Brain microvascular endothelial cell (primary cell): ENCODE data around the gene DLG5.

Source experiments
- DNase-seq: peaks from one replicate; pipeline ENCODE4 v3.0.0-alpha.2; 2020
- H3K27ac ChIP-seq: fragments of 250-450 bp; sonication (Bioruptor Pico); 2 replicates; pipeline ENCODE4 v1.5.1; 2020; ENCODE audit warnings: mild to moderate bottlenecking, moderate library complexity
- H3K27me3 ChIP-seq: fragments of 250-450 bp; sonication (Bioruptor Pico); replicated peaks from 2 replicates; pipeline ENCODE4 v1.5.1; 2020; ENCODE audit warnings: mild to moderate bottlenecking
- H3K36me3 ChIP-seq: fragments of 250-450 bp; sonication (Bioruptor Pico); replicated peaks from 2 replicates; pipeline ENCODE4 v1.5.1; 2020; ENCODE audit warnings: mild to moderate bottlenecking
- H3K4me3 ChIP-seq: 2 replicates; pipeline ENCODE4 v1.5.1; 2011; ENCODE audit warnings: low read depth, mild to moderate bottlenecking, control low read depth, low read length, moderate library complexity
- in situ Hi-C: cut with HindIII; loops from 2 replicates; pipeline ENCODE4 v1.10.0; 2017; ENCODE audit warnings: low sequenced_read_pairs, low pct_ligation_motif_present
- TF ChIP-seq, protein P1 (sequence below): IDR thresholded peaks from 2 replicates; pipeline ENCODE4 v1.5.1; 2011; ENCODE audit warnings: low read depth, mild to moderate bottlenecking, moderate library complexity, low read length, control low read depth, inconsistent platforms; ENCODE audit errors: missing control alignments

The DLG5 gene

DNA sequence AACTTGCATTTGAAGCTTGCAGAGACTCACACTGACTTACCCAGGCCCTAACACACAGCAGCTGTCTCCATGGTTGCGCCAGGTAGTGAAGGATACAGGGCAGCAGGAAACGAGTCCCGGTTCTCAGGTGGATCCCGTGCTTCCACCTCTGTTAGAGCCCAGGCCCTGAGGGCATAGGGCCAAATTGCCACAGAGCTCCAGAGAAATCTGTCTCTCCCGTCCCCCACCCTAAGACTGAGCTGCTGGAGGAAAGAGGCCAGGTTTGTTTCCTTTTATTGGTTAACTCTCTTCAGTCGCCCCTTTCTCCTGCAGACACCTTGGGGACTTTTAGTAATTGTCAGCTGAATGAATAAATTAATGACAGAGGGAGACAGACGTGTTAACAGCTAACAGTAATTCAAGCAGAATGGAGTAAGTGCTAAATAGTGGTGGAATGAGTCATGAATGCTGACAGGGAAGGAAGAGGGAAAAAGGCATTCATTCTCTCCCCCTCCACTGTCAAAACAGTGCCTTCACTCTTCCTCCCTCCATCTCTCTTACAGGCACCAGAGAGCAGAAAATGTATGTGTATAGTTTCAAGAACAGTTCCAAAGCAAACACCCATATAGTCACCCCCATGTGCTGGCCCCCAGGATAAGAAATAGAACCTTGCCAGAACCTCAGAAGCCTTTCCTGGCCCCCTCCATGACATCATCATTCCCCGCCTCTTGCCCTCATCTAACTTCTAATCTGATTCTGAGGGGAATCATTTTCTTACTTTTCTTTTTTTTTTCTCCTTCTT is 16.8 kb upstream of the DLG5 start:
- Histone ChIP-seq H3K36me3 (no peaks in the 10 kb centered on the region), H3K27me3 (no peaks in the 10 kb centered on the region), H3K4me3 (no peak overlapping the region), H3K27ac (peak overlapping the region; percentile 5)
- in situ Hi-C loops = no loop called here
- DNase-seq = peak; percentile 52
- TF ChIP-seq, protein P1, sequence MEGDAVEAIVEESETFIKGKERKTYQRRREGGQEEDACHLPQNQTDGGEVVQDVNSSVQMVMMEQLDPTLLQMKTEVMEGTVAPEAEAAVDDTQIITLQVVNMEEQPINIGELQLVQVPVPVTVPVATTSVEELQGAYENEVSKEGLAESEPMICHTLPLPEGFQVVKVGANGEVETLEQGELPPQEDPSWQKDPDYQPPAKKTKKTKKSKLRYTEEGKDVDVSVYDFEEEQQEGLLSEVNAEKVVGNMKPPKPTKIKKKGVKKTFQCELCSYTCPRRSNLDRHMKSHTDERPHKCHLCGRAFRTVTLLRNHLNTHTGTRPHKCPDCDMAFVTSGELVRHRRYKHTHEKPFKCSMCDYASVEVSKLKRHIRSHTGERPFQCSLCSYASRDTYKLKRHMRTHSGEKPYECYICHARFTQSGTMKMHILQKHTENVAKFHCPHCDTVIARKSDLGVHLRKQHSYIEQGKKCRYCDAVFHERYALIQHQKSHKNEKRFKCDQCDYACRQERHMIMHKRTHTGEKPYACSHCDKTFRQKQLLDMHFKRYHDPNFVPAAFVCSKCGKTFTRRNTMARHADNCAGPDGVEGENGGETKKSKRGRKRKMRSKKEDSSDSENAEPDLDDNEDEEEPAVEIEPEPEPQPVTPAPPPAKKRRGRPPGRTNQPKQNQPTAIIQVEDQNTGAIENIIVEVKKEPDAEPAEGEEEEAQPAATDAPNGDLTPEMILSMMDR = no peak

DNA sequence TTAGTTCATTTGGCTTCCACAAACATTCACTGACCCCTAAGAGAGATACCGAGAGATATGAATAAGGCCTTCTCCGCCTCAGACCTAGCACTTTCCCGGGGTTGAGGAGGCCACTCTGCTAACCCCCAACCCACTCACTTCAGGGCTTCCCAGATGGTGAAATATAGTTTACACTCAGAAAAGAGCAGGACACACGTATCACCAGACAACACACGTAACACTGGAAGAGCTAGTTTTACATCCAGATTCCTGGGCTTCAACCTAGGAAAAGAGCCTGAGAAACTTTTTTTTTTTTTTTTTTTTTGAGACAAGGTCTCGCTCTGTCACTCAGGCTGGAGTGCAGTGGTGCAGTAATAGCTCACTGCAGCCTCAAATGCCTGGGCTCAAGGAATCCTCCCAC is 15.2 kb upstream of the DLG5 start:
- no peaks in the 10 kb centered on the region for H3K27me3 ChIP-seq
- in situ Hi-C loops = no loop called here

DNA sequence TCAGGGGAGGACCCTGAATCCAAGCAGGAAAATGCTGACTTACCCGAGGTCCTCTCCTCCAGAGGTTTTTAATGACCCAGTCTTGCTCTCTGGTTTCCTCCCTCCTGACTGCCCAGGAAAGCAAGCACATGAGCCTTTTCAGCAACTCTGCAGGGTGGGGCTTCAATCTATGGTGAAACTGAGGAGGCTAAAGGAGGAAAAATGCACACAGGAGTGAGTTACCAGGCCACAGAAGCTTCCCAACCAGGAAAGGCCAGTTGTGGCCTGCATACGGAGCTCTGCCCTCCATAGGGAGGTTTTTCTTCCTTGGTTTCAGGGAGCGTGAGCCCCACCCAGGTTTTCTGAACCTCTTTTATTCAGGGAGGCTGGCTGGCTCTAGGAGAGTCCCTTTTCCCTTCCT is 14.1 kb upstream of the DLG5 start:
- no peak overlapping the region for H3K4me3 ChIP-seq
- H3K36me3 ChIP-seq = no peaks in the 10 kb centered on the region
- no peak for DNase-seq
- in situ Hi-C loops = no loop called here
- TF ChIP-seq, protein P1 = no peak
- no peak overlapping the region for H3K27ac ChIP-seq
- H3K27me3 ChIP-seq = no peaks in the 10 kb centered on the region

More for the DNA sequence above, 15.2 kb upstream of the DLG5 start:
- TF ChIP-seq, protein P1 = no peak
- H3K27ac ChIP-seq = no peak overlapping the region
- no peak overlapping the region for H3K4me3 ChIP-seq
- no peak for DNase-seq
- no peaks in the 10 kb centered on the region for H3K36me3 ChIP-seq

DNA sequence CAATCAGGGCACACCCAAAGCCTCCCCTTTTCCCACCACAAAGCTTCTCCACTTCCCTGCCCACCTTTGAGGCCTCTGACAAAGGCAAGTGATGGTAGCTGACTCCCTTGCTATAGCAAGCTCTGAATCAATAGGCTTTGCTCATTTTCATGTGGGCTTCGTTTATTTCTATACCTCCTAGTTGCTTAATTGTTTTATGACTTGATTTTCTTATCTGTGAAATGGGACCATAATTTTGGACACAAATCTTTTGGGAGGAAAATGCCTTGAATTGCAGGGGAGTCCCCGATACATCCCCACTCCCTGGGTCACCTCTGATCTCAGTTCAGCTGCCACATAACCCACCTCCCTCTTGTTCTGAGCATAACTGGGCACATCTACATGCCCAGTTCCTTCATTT is 13.7 kb upstream of the DLG5 start:
- Histone ChIP-seq H3K27me3 (no peaks in the 10 kb centered on the region), H3K4me3 (no peak overlapping the region), H3K36me3 (no peaks in the 10 kb centered on the region), H3K27ac (no peak overlapping the region)
- in situ Hi-C loops = no loop called here
- TF ChIP-seq, protein P1 = no peak
- no peak for DNase-seq

DNA sequence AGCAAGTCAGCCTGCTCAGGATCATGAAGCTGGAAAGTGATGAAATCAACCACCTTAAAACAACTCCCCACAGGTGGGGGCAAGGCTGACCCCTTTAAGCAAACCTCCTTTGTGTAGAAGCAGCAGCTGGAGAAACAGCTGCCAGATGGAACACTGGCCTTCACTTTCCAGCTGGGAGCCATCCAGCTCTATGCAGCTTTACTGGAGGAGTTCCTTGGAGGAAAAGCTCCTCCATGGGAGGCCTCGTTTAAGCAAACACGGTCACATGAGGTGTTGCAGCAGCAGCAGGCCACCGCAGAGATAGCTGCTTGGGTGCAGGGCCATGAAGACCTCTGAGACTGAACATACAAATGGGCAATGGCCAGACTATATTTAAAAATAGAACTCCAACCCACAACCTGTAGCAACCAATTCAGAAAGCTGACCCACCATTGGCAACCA is 13.0 kb upstream of the DLG5 start:
- TF ChIP-seq, protein P1 = no peak
- Histone ChIP-seq H3K4me3 (no peak overlapping the region), H3K27ac (no peak overlapping the region), H3K27me3 (no peaks in the 10 kb centered on the region), H3K36me3 (no peaks in the 10 kb centered on the region)
- DNase-seq = peak; percentile 40
- in situ Hi-C loops = no loop called here
